Peyer's patch (tissue), 4 donors: ENCODE results near the gene FBXO7. TPM values are rescaled to one million over a fixed set of nuclear protein-coding genes. Genes with fewer than 3 reads are reported as not detected.

Experiments
- DNase-seq, 3 donors: peaks; one replicate each; pipeline ENCODE4 v3.0.0-alpha.2; 2017 to 2019
- H3K27ac ChIP-seq, 4 donors: fragments of 200-600 bp; sonication (generic); one replicate each; pipeline ENCODE4 v1.5.1; 2016 to 2019
- H3K27me3 ChIP-seq, 2 donors: fragments of 200-600 bp; sonication (generic); one replicate each; pipeline ENCODE4 v1.5.1; 2019
- H3K36me3 ChIP-seq, 3 donors: fragments of 200-600 bp; sonication (generic); one replicate each; pipeline ENCODE4 v1.5.1; 2016 to 2019
- H3K4me1 ChIP-seq, 4 donors: fragments of 200-600 bp; sonication (generic); one replicate each; pipeline ENCODE4 v1.5.1; 2016 to 2019
- H3K4me3 ChIP-seq, 4 donors: fragments of 200-600 bp; sonication (generic); 1 replicate in 3 of 4; 2 replicates in 1 of 4; pipeline ENCODE4 v1.5.1; 2016 to 2019; ENCODE audit warnings: mild to moderate bottlenecking in 1 of 4
- H3K9me3 ChIP-seq, 4 donors: fragments of 200-600 bp; sonication (generic); one replicate each; pipeline ENCODE4 v1.5.1; 2016 to 2019; ENCODE audit warnings: mild to moderate bottlenecking in 1 of 4
- POLR2A ChIP-seq, 2 donors: fragments of 450-650 bp; IDR thresholded peaks; one replicate each; pipeline ENCODE4 v1.5.1; 2017; ENCODE audit warnings: antibody characterized with exemption in 2 of 2, mild to moderate bottlenecking in 2 of 2, moderate library complexity in 2 of 2
- total RNA-seq, 4 donors: library from RNA; depleted of rRNA; stranded (reverse); fragments of >200 nt; gene quantifications; one replicate each; pipeline ENCODE4 v1.1.0, GENCODE V29; 2016
- TF ChIP-seq, protein P1 (sequence below), 6 experiments: fragments of 450-650 bp in 4 of 6; fragments of 200-600 bp in 2 of 6; sonication (generic) in 1 of 6; IDR thresholded peaks; one replicate each; pipeline ENCODE4 v1.5.1; 2017 to 2019; ENCODE audit warnings: antibody characterized with exemption in 6 of 6, mild to moderate bottlenecking in 3 of 6, moderate library complexity in 1 of 6

Gene FBXO7
- total RNA-seq, 4 donors from 2014 or later, result 61.1 to 98.3 (median 80.9) TPM

DNA sequence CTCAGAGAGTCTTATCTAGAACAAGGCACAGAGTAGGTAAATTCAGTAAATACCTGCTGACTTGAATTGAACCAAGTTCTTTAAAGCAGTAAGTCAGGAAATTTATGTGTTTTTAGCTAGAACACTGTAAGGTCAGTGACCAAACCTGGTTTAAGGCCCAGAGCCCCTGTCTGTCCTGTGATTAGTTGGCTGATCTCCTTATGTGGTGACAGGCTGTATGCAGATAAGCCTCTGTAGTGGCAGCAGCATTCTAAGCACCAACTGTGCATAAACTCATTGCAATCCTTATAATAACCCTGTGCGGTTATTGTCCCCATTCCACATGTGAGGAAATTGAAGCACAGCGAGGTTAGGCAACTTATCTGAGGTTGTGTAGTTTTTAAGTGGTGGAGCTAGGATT is 40.5 kb downstream of the FBXO7 start:
- H3K9me3 ChIP-seq, result no peaks in the 10 kb centered on the region
- no peaks in the 10 kb centered on the region for H3K27me3 ChIP-seq
- no peaks in the 10 kb centered on the region for H3K4me1 ChIP-seq
- DNase-seq, result no peak
- H3K4me3 ChIP-seq, result no peak overlapping the region
- H3K27ac ChIP-seq, result no peak overlapping the region
- no peaks in the 10 kb centered on the region for H3K36me3 ChIP-seq
- TF ChIP-seq, protein P1, sequence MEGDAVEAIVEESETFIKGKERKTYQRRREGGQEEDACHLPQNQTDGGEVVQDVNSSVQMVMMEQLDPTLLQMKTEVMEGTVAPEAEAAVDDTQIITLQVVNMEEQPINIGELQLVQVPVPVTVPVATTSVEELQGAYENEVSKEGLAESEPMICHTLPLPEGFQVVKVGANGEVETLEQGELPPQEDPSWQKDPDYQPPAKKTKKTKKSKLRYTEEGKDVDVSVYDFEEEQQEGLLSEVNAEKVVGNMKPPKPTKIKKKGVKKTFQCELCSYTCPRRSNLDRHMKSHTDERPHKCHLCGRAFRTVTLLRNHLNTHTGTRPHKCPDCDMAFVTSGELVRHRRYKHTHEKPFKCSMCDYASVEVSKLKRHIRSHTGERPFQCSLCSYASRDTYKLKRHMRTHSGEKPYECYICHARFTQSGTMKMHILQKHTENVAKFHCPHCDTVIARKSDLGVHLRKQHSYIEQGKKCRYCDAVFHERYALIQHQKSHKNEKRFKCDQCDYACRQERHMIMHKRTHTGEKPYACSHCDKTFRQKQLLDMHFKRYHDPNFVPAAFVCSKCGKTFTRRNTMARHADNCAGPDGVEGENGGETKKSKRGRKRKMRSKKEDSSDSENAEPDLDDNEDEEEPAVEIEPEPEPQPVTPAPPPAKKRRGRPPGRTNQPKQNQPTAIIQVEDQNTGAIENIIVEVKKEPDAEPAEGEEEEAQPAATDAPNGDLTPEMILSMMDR (IDR thresholded peaks at IDR 0.05), result no peak
- no peak for TF ChIP-seq POLR2A (IDR thresholded peaks at IDR 0.05)

DNA sequence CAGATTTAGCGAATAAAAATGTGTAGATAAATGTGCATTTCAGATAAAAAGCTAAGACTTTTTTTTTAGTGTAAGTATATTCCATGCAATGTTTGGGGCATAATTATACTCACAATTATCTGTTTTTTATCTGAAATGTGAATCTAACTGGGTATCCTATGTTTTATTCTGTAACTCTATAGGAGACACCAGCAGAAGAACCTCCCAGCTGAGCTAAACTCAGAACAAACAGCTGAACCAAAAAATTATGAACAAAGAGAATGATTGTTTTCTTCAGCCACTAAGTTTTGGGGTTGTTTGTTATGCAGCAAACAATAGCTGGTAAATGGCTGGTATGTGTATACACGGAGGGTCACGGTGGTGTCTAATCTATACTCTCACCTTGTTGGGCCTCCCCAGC is 42.9 kb downstream of the FBXO7 start:
- H3K36me3 ChIP-seq, result no peaks in the 10 kb centered on the region
- H3K4me1 ChIP-seq, result no peaks in the 10 kb centered on the region
- DNase-seq, result no peak
- H3K27ac ChIP-seq, result no peak overlapping the region
- no peak for TF ChIP-seq POLR2A (IDR thresholded peaks at IDR 0.05)
- TF ChIP-seq, protein P1 (IDR thresholded peaks at IDR 0.05), result no peak
- H3K27me3 ChIP-seq, result no peaks in the 10 kb centered on the region
- H3K4me3 ChIP-seq, result no peak overlapping the region
- no peaks in the 10 kb centered on the region for H3K9me3 ChIP-seq

DNA sequence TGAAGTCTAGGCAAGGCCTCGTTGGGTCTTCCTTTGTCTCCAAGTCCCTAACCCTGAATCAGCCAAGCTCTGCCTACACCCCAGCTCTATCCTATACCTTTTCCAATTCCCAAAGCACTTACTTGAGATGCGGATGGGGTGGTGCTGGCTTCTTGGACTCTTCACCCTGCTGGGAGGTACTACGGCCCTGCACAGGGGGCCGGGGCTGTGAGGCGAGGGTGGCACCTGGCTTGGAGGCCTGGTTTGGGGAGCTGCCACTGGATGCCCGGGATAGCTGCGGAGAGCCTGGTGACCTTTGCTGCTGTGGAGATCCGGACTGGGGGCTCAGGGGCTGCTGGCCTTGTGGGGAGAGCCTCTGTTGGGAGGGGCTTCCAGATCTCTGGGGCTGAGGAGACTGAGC is 43.3 kb downstream of the FBXO7 start:
- no peaks in the 10 kb centered on the region for H3K36me3 ChIP-seq

DNA sequence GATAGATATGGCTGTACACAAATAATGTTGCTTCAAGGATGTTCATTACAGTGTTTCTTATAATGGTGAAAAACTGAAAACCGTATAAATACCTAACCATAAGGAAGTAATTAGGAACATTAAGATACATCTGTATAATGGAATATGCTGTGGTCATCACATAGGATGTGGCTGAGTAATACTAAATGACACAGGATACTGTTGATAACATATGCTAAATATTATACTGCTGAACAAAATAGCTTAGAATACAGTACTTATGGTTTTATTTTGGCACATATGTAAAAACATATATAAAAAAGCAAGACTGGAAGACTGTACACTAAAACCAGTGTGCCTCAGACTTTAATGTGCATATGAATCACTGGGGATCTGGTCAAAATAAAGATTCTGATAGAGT is 43.8 kb downstream of the FBXO7 start:
- DNase-seq, result no peak
- no peaks in the 10 kb centered on the region for H3K36me3 ChIP-seq

More for the DNA sequence above, 43.3 kb downstream of the FBXO7 start:
- H3K4me3 ChIP-seq, result no peak overlapping the region
- no peaks in the 10 kb centered on the region for H3K9me3 ChIP-seq
- no peak overlapping the region for H3K27ac ChIP-seq
- H3K27me3 ChIP-seq, result no peaks in the 10 kb centered on the region
- no peak for DNase-seq
- no peak for TF ChIP-seq POLR2A (IDR thresholded peaks at IDR 0.05)
- TF ChIP-seq, protein P1 (IDR thresholded peaks at IDR 0.05), result no peak
- H3K4me1 ChIP-seq, result no peaks in the 10 kb centered on the region

DNA sequence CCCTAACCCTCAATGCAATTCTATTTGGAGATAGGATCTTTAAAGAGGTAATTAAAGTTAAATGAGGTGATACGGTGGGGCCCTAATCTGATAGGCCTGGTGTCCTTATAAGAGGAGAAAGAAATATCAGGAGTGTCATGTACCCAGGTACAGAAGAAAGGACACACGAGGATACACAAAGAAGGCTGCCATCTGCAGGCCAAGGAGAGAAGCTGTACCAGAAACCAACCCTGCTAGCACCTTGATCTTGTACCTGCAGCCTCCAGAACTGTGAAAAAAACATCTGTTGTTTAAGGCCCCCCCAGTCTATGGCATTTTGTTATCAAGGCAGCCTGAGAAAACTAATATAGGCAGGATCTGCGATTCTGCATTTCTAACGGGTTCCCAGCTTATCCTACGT is 44.2 kb downstream of the FBXO7 start:
- no peaks in the 10 kb centered on the region for H3K9me3 ChIP-seq
- TF ChIP-seq, protein P1 (IDR thresholded peaks at IDR 0.05), result no peak
- TF ChIP-seq POLR2A (IDR thresholded peaks at IDR 0.05), result no peak
- H3K4me1 ChIP-seq, result no peaks in the 10 kb centered on the region
- H3K4me3 ChIP-seq, result no peak overlapping the region
- no peaks in the 10 kb centered on the region for H3K27me3 ChIP-seq
- no peak for DNase-seq
- no peak overlapping the region for H3K27ac ChIP-seq
- H3K36me3 ChIP-seq, result no peaks in the 10 kb centered on the region

More for the DNA sequence above, 43.8 kb downstream of the FBXO7 start:
- no peaks in the 10 kb centered on the region for H3K9me3 ChIP-seq
- no peaks in the 10 kb centered on the region for H3K27me3 ChIP-seq
- TF ChIP-seq, protein P1 (IDR thresholded peaks at IDR 0.05), result no peak
- TF ChIP-seq POLR2A (IDR thresholded peaks at IDR 0.05), result no peak
- no peaks in the 10 kb centered on the region for H3K4me1 ChIP-seq
- no peak overlapping the region for H3K4me3 ChIP-seq
- no peak overlapping the region for H3K27ac ChIP-seq

DNA sequence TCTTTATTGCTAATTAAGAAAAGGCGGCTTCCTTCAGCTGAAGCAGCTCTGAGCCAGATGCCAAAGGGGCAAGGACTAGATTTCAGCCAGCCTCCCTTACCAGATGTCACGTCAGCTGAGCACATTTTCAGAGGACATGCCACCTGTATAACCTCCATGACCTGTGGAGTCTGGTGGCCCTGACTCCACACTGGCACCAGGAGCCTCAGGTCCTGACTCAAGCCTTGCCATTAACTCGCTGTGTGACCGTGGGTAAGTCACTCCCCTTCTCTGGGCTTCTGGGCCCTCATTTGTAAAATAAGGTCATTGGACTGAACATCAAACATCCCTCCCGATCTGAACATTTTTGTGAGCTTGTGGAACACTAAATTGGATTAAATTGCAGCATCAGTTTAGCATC is 46.0 kb downstream of the FBXO7 start:
- Histone ChIP-seq H3K27me3 (no peaks in the 10 kb centered on the region), H3K9me3 (no peaks in the 10 kb centered on the region), H3K4me3 (no peak overlapping the region), H3K4me1 (no peaks in the 10 kb centered on the region), H3K36me3 (no peaks in the 10 kb centered on the region), H3K27ac (no peak overlapping the region)
- DNase-seq, result no peak
- TF ChIP-seq, protein P1 (IDR thresholded peaks at IDR 0.05), result no peak
- no peak for TF ChIP-seq POLR2A (IDR thresholded peaks at IDR 0.05)
